Panc1 (cell line): Measurements from ENCODE around the gene BSND. TPM values are rescaled to one million over a fixed set of nuclear protein-coding genes. Genes with fewer than 3 reads are reported as not detected.

Experiments
- ATAC-seq: fragments of 200-7000 bp; cut with Tn5 transposase; 2 replicates; pipeline ENCODE4 v1.9.1; 2020; ENCODE audit warnings: mild to moderate bottlenecking, moderate library complexity
- BruUV-seq: library from RNA; stranded (reverse); fragments of 400-500 nt; replicated peaks from 2 replicates; lab custom pipeline; 2021; lab: Mats Ljungman, UMichigan
- CTCF ChIA-PET: fragments of 300-600 bp; sonication (Branson Sonifier 250); formaldehyde crosslinking; loops from one replicate; lab custom pipeline; 2022; ENCODE audit warnings: antibody characterized with exemption; lab: Charles Lee
- POLR2A ChIA-PET: fragments of 300-600 bp; sonication (Branson Sonifier 250); formaldehyde crosslinking; loops from one replicate; lab custom pipeline; 2022; ENCODE audit warnings: antibody characterized with exemption; lab: Charles Lee
- DNase-seq: peaks from one replicate; pipeline ENCODE4 v3.0.0-alpha.2; 2010; ENCODE audit warnings: low read depth, low spot score
- H3K27ac ChIP-seq: 2 replicates; pipeline ENCODE4 v1.5.1; 2011; ENCODE audit warnings: mild to moderate bottlenecking, low read length, inconsistent platforms
- H3K27me3 ChIP-seq: fragments of 200-500 bp; sonication (Bioruptor generic); 2 replicates; pipeline ENCODE4 v1.6.0; 2014; ENCODE audit warnings: low read length, inconsistent platforms; ENCODE audit not compliant: control insufficient read depth, insufficient read depth
- H3K36me3 ChIP-seq: fragments of 200-500 bp; sonication (Bioruptor generic); 2 replicates; pipeline ENCODE4 v1.5.1; 2014; ENCODE audit warnings: inconsistent platforms, mild to moderate bottlenecking, low read length, moderate library complexity; ENCODE audit not compliant: control insufficient read depth, insufficient read depth
- H3K4me1 ChIP-seq: 2 replicates; pipeline ENCODE4 v1.5.1; 2011; ENCODE audit warnings: inconsistent platforms, mild to moderate bottlenecking, low read length, moderate library complexity; ENCODE audit not compliant: control insufficient read depth, insufficient read depth
- H3K4me3 ChIP-seq, 2 experiments: 2 replicates each; pipeline ENCODE4 v1.5.1; 2011 to 2012; ENCODE audit warnings: low read depth in 2 of 2, low read length in 2 of 2, mild to moderate bottlenecking in 2 of 2, inconsistent platforms in 1 of 2, moderate library complexity in 1 of 2
- H3K9me3 ChIP-seq: fragments of 200-500 bp; sonication (Bioruptor generic); 2 replicates; pipeline ENCODE4 v1.5.1; 2014; ENCODE audit warnings: low read depth, mild to moderate bottlenecking, inconsistent platforms, low read length, moderate library complexity; ENCODE audit not compliant: control insufficient read depth, insufficient read depth
- CTCF ChIP-seq: fragments of 450-650 bp; IDR thresholded peaks from 2 replicates; pipeline ENCODE4 v1.5.1; 2017; ENCODE audit warnings: mild to moderate bottlenecking
- POLR2AphosphoS5 ChIP-seq: IDR thresholded peaks from 2 replicates; pipeline ENCODE4 v1.6.1; 2012; ENCODE audit warnings: mild to moderate bottlenecking, low read depth, low read length, moderate library complexity
- REST ChIP-seq, 2 experiments: IDR thresholded peaks; 2 replicates each; pipeline ENCODE4 v1.6.1; 2011 to 2012; ENCODE audit warnings: low read depth in 2 of 2, control low read depth in 1 of 2, low read length in 1 of 2, mild to moderate bottlenecking in 1 of 2, moderate library complexity in 1 of 2; ENCODE audit not compliant: insufficient read depth in 1 of 2
- SIN3A ChIP-seq: IDR thresholded peaks from 2 replicates; pipeline ENCODE4 v1.6.1; 2012; ENCODE audit warnings: low read depth, mild to moderate bottlenecking, low read length, moderate library complexity, borderline replicate concordance; ENCODE audit not compliant: insufficient read depth
- TCF7L2 ChIP-seq: IDR thresholded peaks from 2 replicates; pipeline ENCODE4 v1.6.1; 2011; ENCODE audit warnings: mild to moderate bottlenecking, low read depth, low read length, inconsistent platforms
- in situ Hi-C: cut with HindIII; loops from 2 replicates; pipeline ENCODE4 v1.10.0; 2016; ENCODE audit warnings: low sequenced_read_pairs, low pct_unique_long_range_greater_than_20kb
- intact Hi-C: fragments of 100-400 bp; cut with micrococcal nuclease; formaldehyde crosslinking; loops from one replicate; pipeline ENCODE4 v1.10.0; 2022; ENCODE audit not compliant: unreplicated experiment
- total RNA-seq: library from RNA; stranded (reverse); gene quantifications from one replicate; pipeline ENCODE4 v1.2.1, GENCODE V29; 2021; ENCODE audit not compliant: unreplicated experiment

The BSND gene
- total RNA-seq, 1 experiment from 2014 or later, result not detected

- H3K36me3 ChIP-seq, result no peaks in the 10 kb centered on the region
- ATAC-seq (no peak), DNase-seq (no peak)
- no peak overlapping the region for H3K4me3 ChIP-seq
- no TSS peak for BruUV-seq
- TF ChIP-seq REST (IDR thresholded peaks at IDR 0.05; ENCODE audit: insufficient read depth in 1 of 2, low read depth in 2 of 2, low read length in 1 of 2), result no peak
- TF ChIP-seq SIN3A, result no peak
- TF ChIP-seq CTCF, result no peak
- no peak for TF ChIP-seq TCF7L2
- TF ChIP-seq POLR2AphosphoS5, result no peak
- intact Hi-C loops, result no loop called here
- no peaks in the 10 kb centered on the region for H3K9me3 ChIP-seq
- in situ Hi-C loops, result no loop called here
- H3K4me1 ChIP-seq, result no peaks in the 10 kb centered on the region
- no peak overlapping the region for H3K27ac ChIP-seq
- ChIA-PET CTCF (no interaction called here), POLR2A (no interaction called here)
- H3K27me3 ChIP-seq, result 0 out of 2 replicates have a peak, but pooled peaks cover 2% of the 10 kb centered on the region
Observed at GRCh38 chr1:54987427-54987826, 11.3 kb upstream of the BSND start.

GRCh38 chr1:54987919-54988705 lies 10.6 kb upstream of the BSND start:
- TF ChIP-seq POLR2AphosphoS5 (no peak), REST (IDR thresholded peaks at IDR 0.05; ENCODE audit: insufficient read depth in 1 of 2, low read depth in 2 of 2, low read length in 1 of 2) (no peak), CTCF (no peak), TCF7L2 (no peak), SIN3A (no peak)
- POLR2A ChIA-PET, result no interaction called here

More at GRCh38 chr1:54987919-54988705, 10.6 kb upstream of the BSND start:
- no TSS peak for BruUV-seq
- no peak for ATAC-seq
- Histone ChIP-seq H3K4me3 (no peak overlapping the region), H3K27me3 (0 out of 2 replicates have a peak, but pooled peaks cover 2% of the 10 kb centered on the region), H3K36me3 (no peaks in the 10 kb centered on the region), H3K9me3 (no peaks in the 10 kb centered on the region), H3K4me1 (no peaks in the 10 kb centered on the region), H3K27ac (no peak overlapping the region)
- intact Hi-C loops (no loop called here), in situ Hi-C loops (no loop called here)
- DNase-seq, result no peak
- CTCF ChIA-PET, result no interaction called here
